ENCODE measurements around the gene CDH22.

- TF ChIP-seq CTCF (conservative IDR thresholded peaks at IDR 0.05; ENCODE audit: low read depth in 2 of 2) = no peak
- TF ChIP-seq REST (IDR thresholded peaks at IDR 0.05; ENCODE audit: unreplicated experiment) = no peak
- no peak for TF ChIP-seq EZH2 (IDR thresholded peaks at IDR 0.05; ENCODE audit: low read depth, unreplicated experiment)
- TF ChIP-seq JUNB (IDR thresholded peaks at IDR 0.05; ENCODE audit: unreplicated experiment) = no peak
- TF ChIP-seq POLR2AphosphoS5 (IDR thresholded peaks at IDR 0.05; ENCODE audit: low read depth) = no peak
- TF ChIP-seq EZH2phosphoT487 (IDR thresholded peaks at IDR 0.05; ENCODE audit: unreplicated experiment) = no peak
- no peak for TF ChIP-seq ZNF331 (CRISPR knock-in tag; IDR thresholded peaks at IDR 0.05; ENCODE audit: low read depth)
- no peak for TF ChIP-seq ETS1 (IDR thresholded peaks at IDR 0.05)
- TF ChIP-seq NANOG (IDR thresholded peaks at IDR 0.05; ENCODE audit: borderline replicate concordance) = no peak
- TF ChIP-seq STAT1 (IDR thresholded peaks at IDR 0.05; ENCODE audit: unreplicated experiment) = no peak
- TF ChIP-seq CREB1 (CRISPR knock-in tag; IDR thresholded peaks at IDR 0.05; ENCODE audit: low read depth) = no peak
- no peak for TF ChIP-seq ZNF114 (CRISPR knock-in tag; IDR thresholded peaks at IDR 0.05)
Observed at GRCh38 chr20:46148313-46149208, 159.7 kb downstream of the CDH22 start.

Data from GM23338 (cell line).